ENCODE data around the gene PRUNE1.

The PRUNE1 gene

DNA sequence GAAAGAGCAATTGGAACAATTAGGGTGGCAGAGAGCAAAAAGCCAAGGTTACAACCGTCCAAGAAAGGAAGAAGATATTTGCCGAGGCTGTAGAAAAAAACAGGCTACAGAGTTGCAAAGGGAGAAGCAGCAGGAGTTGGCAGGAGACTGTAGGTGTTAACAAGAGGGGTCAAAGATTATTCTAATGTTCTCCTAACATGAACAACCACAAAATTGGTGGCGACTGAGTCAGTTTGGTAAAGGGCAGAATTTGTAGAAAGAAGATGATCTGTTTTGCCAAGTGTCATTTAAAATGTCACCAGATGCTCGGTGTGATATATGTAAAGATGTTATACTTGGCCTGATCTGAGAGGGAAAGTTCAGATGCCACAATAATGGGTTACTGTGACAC is 401 bp upstream of the PRUNE1 start:
- DNase-seq = no peak

- peak; percentile 30 for DNase-seq
These were observed 948 bp downstream of the PRUNE1 start for GRCh38 chr1:151009206-151009587.

GRCh38 chr1:151009674-151010345 is 1.6 kb downstream of the PRUNE1 start:
- no peak for DNase-seq

GRCh38 chr1:151010346-151010726 is 2.1 kb downstream of the PRUNE1 start:
- no peak for DNase-seq

DNA sequence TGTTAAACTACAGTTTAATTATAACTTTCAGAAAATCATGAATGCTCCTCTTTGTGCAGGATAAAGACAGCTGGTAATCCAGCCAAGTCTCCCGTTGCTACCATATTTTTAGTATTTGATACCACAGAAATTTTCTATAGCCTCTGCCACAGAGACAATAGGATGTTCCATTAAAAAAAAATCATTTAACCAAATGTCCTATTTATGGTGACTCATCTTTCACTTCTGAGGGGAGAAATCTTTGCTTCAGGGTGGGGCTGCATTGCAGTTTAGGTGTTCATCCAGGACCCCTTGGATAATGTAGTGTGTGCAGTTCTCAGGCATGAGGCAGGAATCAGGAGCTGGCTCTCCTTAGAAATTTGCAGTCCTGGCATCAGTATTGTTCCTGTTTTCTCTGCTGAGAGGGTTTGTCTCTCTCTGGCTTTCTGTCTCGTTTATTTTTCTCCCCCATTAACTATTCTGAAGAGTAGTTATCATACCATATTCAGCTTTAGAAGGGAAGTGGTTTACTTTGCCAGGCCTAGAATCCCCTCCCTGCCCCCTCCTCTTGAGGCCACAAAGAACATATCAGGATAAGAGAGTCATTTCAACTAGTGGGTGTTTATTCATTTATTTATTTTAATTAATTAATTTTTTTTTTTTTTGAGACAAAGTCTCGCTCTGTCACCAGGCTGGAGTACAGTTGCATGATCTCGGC is 3.1 kb downstream of the PRUNE1 start:
- DNase-seq = no peak

DNA sequence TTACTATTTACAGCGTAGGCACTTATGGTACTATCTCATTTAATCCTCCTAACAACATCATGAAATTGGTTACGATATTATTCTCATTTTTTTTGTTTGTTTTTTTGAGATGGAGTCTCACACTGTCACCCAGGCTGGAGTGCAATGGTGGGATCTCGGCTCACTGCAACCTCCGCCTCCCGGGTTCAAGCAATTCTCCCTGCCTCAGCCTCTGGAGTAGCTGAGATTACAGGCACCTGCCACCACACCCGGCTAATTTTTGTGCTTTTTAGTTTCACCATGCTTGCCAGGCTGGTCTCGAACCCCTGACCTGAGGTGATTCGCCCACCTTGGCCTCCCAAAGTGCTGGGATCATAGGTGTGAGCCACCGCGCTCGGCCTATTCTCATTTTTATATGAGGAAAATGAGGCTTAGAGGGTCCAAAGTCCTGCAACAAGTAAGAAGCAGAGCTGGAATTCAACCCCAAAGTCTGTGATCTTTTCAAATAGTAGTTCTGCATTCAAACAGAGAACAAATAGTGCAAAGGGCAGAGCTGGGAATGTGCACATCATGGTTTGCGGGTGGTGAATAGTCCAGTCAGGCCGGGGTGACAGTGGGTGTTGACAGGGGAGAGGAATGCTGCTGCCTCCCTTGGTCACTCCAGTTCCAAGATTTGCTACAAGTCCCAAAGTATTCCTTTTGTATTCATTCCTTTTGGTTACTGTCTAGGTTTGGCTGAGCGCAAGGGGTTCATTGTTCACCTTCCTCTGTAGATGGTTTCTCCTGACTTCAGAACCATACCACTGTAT is 4.6 kb downstream of the PRUNE1 start:
- no peak for DNase-seq

- no peak for DNase-seq
These were observed 5.3 kb downstream of the PRUNE1 start for GRCh38 chr1:151013518-151013917.

GRCh38 chr1:151024540-151025146 is 16.4 kb downstream of the PRUNE1 start:
- DNase-seq = peak; percentile 78

DNA sequence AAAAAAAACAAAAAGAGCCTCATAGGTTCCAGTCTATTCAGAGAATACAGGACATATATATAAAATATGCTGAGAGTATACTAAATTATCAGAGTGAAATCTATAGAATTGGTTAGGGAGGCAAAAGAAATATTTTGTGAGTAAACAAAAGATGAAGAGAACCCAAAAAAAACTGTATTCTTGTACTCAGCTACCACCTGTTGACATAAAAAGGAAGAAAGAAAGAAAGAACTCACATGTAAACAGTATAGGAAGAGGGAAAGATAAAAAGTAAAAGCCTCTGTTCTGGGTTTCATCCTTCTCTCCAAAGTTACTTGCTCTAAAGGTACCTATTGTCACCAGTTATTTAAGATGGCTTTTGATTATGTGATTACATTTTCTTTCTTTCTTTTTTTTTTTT is 18.2 kb downstream of the PRUNE1 start:
- no peak for DNase-seq

DNA sequence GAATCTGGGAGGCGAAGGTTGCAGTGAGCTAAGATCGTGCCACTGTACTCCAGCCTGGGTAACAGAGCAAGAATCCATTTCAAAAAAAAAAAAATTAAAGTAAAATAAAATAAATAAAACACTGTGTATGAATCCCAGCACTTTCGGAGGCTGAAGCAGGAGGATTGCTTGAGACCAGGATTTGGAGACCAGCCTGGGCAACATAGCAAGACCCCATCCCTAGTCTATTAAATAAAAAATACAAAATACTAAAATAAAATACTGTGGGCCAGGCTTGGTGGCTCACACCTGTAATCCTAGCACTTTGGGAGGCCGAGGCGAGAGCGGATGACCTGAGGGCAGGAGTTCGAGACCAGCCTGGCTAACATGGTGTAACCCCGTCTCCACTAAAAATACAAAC is 23.9 kb downstream of the PRUNE1 start:
- DNase-seq = no peak

DNA sequence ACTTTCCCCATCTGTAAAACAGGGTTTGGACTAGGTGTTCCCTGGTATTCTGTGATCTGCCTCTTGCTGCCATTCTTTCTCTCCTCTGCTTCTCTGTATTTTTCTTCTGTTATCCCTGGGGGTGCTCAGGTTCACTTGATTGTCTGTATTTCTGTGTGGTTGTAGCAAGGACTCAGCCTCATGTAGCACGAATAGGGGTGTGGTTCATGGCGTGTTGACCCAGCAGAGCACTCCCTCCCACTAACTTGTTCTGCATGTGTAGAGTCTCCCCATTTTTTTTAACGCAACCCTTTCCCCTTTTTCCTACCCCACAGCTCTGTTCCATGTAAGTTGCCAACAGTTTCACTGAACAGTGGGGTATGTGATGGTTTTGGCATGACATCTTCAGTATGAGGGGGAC is 26.9 kb downstream of the PRUNE1 start:
- DNase-seq = no peak

GRCh38 chr1:151036356-151036755 is 28.1 kb downstream of the PRUNE1 start, which contains the start of gene BNIPL:
Gene BNIPL (plus strand): TSS chr1:151036586. CDS start chr1:151036726, 140 bp downstream.
- no peak for DNase-seq

DNA sequence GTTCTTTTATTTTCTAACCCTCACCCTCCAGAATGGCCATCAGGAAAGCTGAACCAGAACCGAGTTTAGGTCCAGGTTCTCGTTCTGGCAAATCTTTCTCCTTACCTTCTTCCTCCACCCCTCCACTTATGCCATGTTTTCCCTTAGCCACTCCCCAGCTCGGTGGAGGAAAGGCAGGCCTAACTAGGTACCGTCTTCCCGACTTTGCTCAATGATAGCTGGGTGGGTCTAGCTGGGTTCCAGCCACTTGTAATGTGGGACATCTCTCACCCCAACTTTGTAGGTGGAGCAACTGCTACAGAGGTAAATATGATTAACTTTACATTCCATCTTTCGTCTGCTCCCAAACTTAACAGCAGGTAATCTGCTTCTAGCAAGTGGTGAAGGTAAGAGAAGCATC is 28.8 kb downstream of the PRUNE1 start:
- no peak for DNase-seq

DNA sequence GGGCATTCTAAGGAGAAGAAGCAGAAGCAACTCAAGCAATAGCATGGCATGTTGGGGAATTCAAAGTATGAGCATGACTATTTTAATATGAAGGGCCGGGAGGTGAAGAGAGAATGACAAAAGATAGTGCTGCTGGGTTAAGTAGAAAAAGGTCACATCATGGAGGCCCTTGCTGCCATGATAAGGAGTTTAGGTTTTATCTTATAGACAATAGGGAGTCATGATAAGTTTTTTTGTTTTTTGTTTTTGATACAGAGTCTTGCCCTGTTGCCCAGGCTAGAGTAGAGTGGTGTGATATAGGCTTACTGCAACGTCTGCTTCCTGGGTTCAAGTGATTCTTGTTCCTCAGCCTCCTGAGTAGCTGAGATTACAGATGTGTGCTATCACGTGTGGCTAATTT is 31.3 kb downstream of the PRUNE1 start:
- DNase-seq = no peak

- no peak for DNase-seq
These were observed 34.9 kb downstream of the PRUNE1 start for GRCh38 chr1:151043163-151043562.

- peak; percentile 62 for DNase-seq
These were observed 39.3 kb downstream of the PRUNE1 start, which contains the start of gene C1orf56 for GRCh38 chr1:151047591-151047924. Gene C1orf56 (plus strand): TSS chr1:151047751. CDS start chr1:151047848, 97 bp downstream.

DNA sequence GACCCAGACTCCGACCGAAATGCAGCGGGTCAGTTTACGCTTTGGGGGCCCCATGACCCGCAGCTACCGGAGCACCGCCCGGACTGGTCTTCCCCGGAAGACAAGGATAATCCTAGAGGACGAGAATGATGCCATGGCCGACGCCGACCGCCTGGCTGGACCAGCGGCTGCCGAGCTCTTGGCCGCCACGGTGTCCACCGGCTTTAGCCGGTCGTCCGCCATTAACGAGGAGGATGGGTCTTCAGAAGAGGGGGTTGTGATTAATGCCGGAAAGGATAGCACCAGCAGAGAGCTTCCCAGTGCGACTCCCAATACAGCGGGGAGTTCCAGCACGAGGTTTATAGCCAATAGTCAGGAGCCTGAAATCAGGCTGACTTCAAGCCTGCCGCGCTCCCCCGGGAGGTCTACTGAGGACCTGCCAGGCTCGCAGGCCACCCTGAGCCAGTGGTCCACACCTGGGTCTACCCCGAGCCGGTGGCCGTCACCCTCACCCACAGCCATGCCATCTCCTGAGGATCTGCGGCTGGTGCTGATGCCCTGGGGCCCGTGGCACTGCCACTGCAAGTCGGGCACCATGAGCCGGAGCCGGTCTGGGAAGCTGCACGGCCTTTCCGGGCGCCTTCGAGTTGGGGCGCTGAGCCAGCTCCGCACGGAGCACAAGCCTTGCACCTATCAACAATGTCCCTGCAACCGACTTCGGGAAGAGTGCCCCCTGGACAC is 39.8 kb downstream of the PRUNE1 start:
- DNase-seq = peak; percentile 68

- no peak for DNase-seq
These were observed 40.4 kb downstream of the PRUNE1 start for GRCh38 chr1:151048645-151049032.

- no peak for DNase-seq
These were observed 41.2 kb downstream of the PRUNE1 start for GRCh38 chr1:151049458-151049857.

- DNase-seq = no peak
These were observed 41.9 kb downstream of the PRUNE1 start for GRCh38 chr1:151050051-151050688.

DNA sequence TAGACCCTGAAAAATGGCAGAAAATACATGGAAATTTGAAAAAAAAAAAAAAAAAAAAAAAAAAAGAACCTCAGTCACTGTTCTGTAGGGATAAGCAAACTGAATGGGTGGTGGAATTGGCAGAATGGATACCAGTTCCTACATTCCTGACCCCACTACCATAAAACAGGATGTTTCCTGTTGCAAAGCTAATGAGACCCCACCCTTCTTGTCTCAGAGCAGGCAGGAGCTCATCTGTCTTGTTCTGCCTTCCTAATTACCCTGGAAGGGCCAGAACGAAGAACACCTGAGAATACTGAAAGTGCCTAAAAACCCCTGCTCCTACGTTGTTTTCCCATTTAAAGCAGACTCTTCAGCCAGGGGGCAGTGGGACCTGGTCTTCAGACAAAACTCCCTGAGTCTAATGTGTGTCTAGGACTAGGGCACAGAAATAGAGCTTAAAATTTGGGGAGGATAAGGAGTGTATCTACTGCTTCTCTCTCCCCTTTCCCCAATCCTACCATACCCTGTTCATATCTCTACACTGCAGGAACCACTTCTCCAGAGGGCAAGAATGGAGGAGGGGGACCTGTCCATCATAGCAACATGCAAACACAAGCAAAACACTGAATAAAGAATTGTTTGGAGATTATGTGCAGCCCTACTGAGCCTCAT is 43.2 kb downstream of the PRUNE1 start:
- no peak for DNase-seq

Measured in activated CD4-positive, alpha-beta T cell treated with anti-CD3 and anti-CD28 coated beads, Interleukin-10, Interleukin-2, amounts not matched to agents 100 ng/mL and 50 ng/mL, durations not matched to agents 16 hours and 8 hours (primary cell).